HepG2 (cell line): ENCODE results near the gene ACAD8. TPM values are rescaled to one million over a fixed set of nuclear protein-coding genes. Genes with fewer than 3 reads are reported as not detected.

ENCODE experiments used
- CBX2 ChIP-seq, 2 experiments: fragments of 200-600 bp in 1 of 2; sonication (generic); formaldehyde crosslinking in 1 of 2; IDR thresholded peaks; 2 replicates each; pipeline versions ENCODE4 v1.7.0 to v1.8.1; 2018 to 2022; ENCODE audit warnings: low read depth in 2 of 2, low read length in 1 of 2, mild to moderate bottlenecking in 1 of 2, missing genetic modification reagents in 1 of 2
- MEF2D ChIP-seq: sonication (generic); formaldehyde crosslinking; IDR thresholded peaks from 2 replicates; pipeline ENCODE4 v1.5.1; 2020; ENCODE audit warnings: mild to moderate bottlenecking, missing genetic modification reagents
- POLR2AphosphoS5 ChIP-seq: IDR thresholded peaks from 2 replicates; pipeline ENCODE4 v1.6.1; 2012; ENCODE audit warnings: low read depth, low read length
- SMAD9 ChIP-seq: sonication (generic); formaldehyde crosslinking; IDR thresholded peaks from 2 replicates; pipeline ENCODE4 v1.5.1; 2020; ENCODE audit warnings: mild to moderate bottlenecking, missing genetic modification reagents
- SMYD3 ChIP-seq: sonication (generic); formaldehyde crosslinking; IDR thresholded peaks from 2 replicates; pipeline ENCODE4 v1.8.1; 2023; ENCODE audit warnings: mild to moderate bottlenecking, missing genetic modification reagents
- TBL1XR1 ChIP-seq: fragments of 150-350 bp; IDR thresholded peaks from 2 replicates; pipeline ENCODE4 v1.6.1; 2014; ENCODE audit warnings: borderline replicate concordance, low read length; ENCODE audit not compliant: partially characterized antibody
- TMF1 ChIP-seq: sonication (generic); formaldehyde crosslinking; IDR thresholded peaks from 2 replicates; pipeline ENCODE4 v1.8.1; 2022; ENCODE audit warnings: low read depth, missing genetic modification reagents
- WIZ ChIP-seq: sonication (generic); formaldehyde crosslinking; IDR thresholded peaks from 2 replicates; pipeline ENCODE4 v1.5.1; 2020; ENCODE audit warnings: mild to moderate bottlenecking, missing genetic modification reagents
- ZFY ChIP-seq: sonication (generic); formaldehyde crosslinking; IDR thresholded peaks from 2 replicates; pipeline ENCODE4 v1.4.0; 2020; ENCODE audit warnings: missing genetic modification reagents
- ZNF180 ChIP-seq: sonication (generic); formaldehyde crosslinking; IDR thresholded peaks from 2 replicates; pipeline ENCODE4 v1.4.0; 2020; ENCODE audit warnings: low read depth, missing genetic modification reagents, borderline replicate concordance
- ZNF407 ChIP-seq: sonication (generic); formaldehyde crosslinking; IDR thresholded peaks from one replicate; pipeline ENCODE4 v1.5.1; 2020; ENCODE audit warnings: mild to moderate bottlenecking, missing genetic modification reagents; ENCODE audit errors: not compliant biosample characterization
- ZNF441 ChIP-seq: sonication (generic); formaldehyde crosslinking; IDR thresholded peaks from 2 replicates; pipeline ENCODE4 v1.7.0; 2021; ENCODE audit warnings: missing genetic modification reagents, borderline replicate concordance
- ZNF567 ChIP-seq: sonication (generic); formaldehyde crosslinking; IDR thresholded peaks from 2 replicates; pipeline ENCODE4 v1.8.1; 2023; ENCODE audit warnings: mild to moderate bottlenecking, missing genetic modification reagents, borderline replicate concordance
- ZNF749 ChIP-seq: sonication (generic); formaldehyde crosslinking; IDR thresholded peaks from 2 replicates; pipeline ENCODE4 v1.8.0; 2022; ENCODE audit warnings: mild to moderate bottlenecking, missing genetic modification reagents, moderate library complexity, borderline replicate concordance
- polyA plus RNA-seq, 8 experiments: library from polyadenylated mRNA; depleted of rRNA in 3 of 8; stranded (reverse) in 7 of 8; unstranded in 1 of 8; fragments of >200 nt; fragmentation: Illumina TruSeq in 4 of 8; extraction: Trizol in 4 of 8; gene quantifications; 2 replicates each; pipeline versions ENCODE4 v1.2.1 to v1.2.3, GENCODE V29; 2011 to 2016; ENCODE audit warnings: low read depth in 4 of 8, missing spikeins in 1 of 8, mixed read lengths in 1 of 8; ENCODE audit not compliant: insufficient read depth in 1 of 8
- total RNA-seq, 5 experiments: library from RNA; depleted of rRNA; stranded (reverse); fragments of >200 nt; fragmentation: Illumina TruSeq; extraction: Trizol; gene quantifications; 2 replicates each; pipeline ENCODE4 v1.2.3, GENCODE V29; 2016; ENCODE audit warnings: low read depth in 1 of 5

Gene ACAD8
- total and polyA plus RNA-seq, 2 of the 13 experiments (the other 11 are each of a cell fraction or from before 2014, with no cell fraction given) = 13.5 to 20.3 TPM

- TF ChIP-seq CBX2 (IDR thresholded peaks at IDR 0.05; ENCODE audit: low read depth, low read length) (no peak), CBX2 (CRISPR knock-in tag; IDR thresholded peaks at IDR 0.05; ENCODE audit: low read depth) (no peak; the same call in 1 of the 2 replicates), ZNF407 (CRISPR knock-in tag) (peak; percentile 86), WIZ (CRISPR knock-in tag) (no peak), ZNF180 (CRISPR knock-in tag) (0 out of 2 replicates have a peak, but pooled peaks have one; percentile 26), ZNF749 (CRISPR knock-in tag) (peak; percentile 90; the same call in 1 of the 2 replicates), SMAD9 (CRISPR knock-in tag) (peak; percentile 33; the same call in 1 of the 2 replicates), ZNF441 (CRISPR knock-in tag) (peak; percentile 84; the same call in 1 of the 2 replicates), ZFY (CRISPR knock-in tag) (peak; percentile 94), ZNF567 (CRISPR knock-in tag) (0 out of 2 replicates have a peak, but pooled peaks have one; percentile 43), MEF2D (CRISPR knock-in tag) (peak; percentile 68), SMYD3 (peak; percentile 89), TMF1 (no peak), TBL1XR1 (no peak), POLR2AphosphoS5 (peak; percentile 92)
Observed at GRCh38 chr11:134223836-134224709, 29.3 kb upstream of the ACAD8 start, which contains the start of the genes NCAPD3 and VPS26B (continued).
